ENCODE data around the gene LPIN1.
"Not testable (repeated sequence)": the region's sequence is repeated elsewhere in the genome, so short reads cannot be mapped to it uniquely, and the experiment has no call there.

LPIN1 gene

GRCh38 chr2:11788461-11789124, 42.2 kb downstream of the LPIN1 start:
- no peak for DNase-seq

- DNase-seq = no peak
Observed at GRCh38 chr2:11789243-11789642, 42.8 kb downstream of the LPIN1 start.

- DNase-seq = no peak
Observed at GRCh38 chr2:11790228-11790627, 43.8 kb downstream of the LPIN1 start.

GRCh38 chr2:11795590-11795989, 49.2 kb downstream of the LPIN1 start:
- no peak for DNase-seq

- no peak for DNase-seq
Observed at GRCh38 chr2:11796190-11797171, 50.0 kb downstream of the LPIN1 start.

GRCh38 chr2:11797846-11798245, 51.4 kb downstream of the LPIN1 start:
- DNase-seq = no peak

GRCh38 chr2:11798701-11799435, 52.4 kb downstream of the LPIN1 start:
- no peak for DNase-seq

- no peak for DNase-seq
Observed at GRCh38 chr2:11799826-11800225, 53.4 kb downstream of the LPIN1 start.

- no peak for DNase-seq
Observed at GRCh38 chr2:11802782-11803191, 56.4 kb downstream of the LPIN1 start.

GRCh38 chr2:11805024-11805423, 58.6 kb downstream of the LPIN1 start:
- no peak for DNase-seq

- no peak for DNase-seq
Observed at GRCh38 chr2:11805920-11806319, 59.5 kb downstream of the LPIN1 start.

GRCh38 chr2:11807156-11808015, 61.0 kb downstream of the LPIN1 start:
- DNase-seq = no peak

GRCh38 chr2:11808016-11808400, 61.6 kb downstream of the LPIN1 start:
- DNase-seq = no peak

- DNase-seq = no peak
Observed at GRCh38 chr2:11809586-11810236, 63.3 kb downstream of the LPIN1 start.

- no peak for DNase-seq
Observed at GRCh38 chr2:11810237-11810977, 64.0 kb downstream of the LPIN1 start.

- no peak for DNase-seq
Observed at GRCh38 chr2:11811036-11811654, 64.7 kb downstream of the LPIN1 start.

- no peak for DNase-seq
Observed at GRCh38 chr2:11812466-11813248, 66.2 kb downstream of the LPIN1 start.

GRCh38 chr2:11813345-11813744, 66.9 kb downstream of the LPIN1 start:
- not testable (repeated sequence) for DNase-seq

GRCh38 chr2:11813951-11814350, 67.5 kb downstream of the LPIN1 start:
- DNase-seq = no peak

- DNase-seq = no peak
Observed at GRCh38 chr2:11814979-11815510, 68.6 kb downstream of the LPIN1 start.

Measured in NCI-H1092 treated with DMSO at 0.1 percent for 48 hours (cell line).